ENCODE results near the gene CCIN. TPM values are rescaled to one million over a fixed set of nuclear protein-coding genes. Genes with fewer than 3 reads are reported as not detected.

Gene CCIN
- not detected in 5 replicates for total RNA-seq (2022; extraction: Qiagen RNA extraction; ENCODE audit: low read depth)

GRCh38 chr9:36169166-36169565 lies at the start of gene CCIN:
Gene CCIN, plus strand, starts transcription at chr9:36169388. Its CDS starts 115 bp downstream, at chr9:36169503.

DNA sequence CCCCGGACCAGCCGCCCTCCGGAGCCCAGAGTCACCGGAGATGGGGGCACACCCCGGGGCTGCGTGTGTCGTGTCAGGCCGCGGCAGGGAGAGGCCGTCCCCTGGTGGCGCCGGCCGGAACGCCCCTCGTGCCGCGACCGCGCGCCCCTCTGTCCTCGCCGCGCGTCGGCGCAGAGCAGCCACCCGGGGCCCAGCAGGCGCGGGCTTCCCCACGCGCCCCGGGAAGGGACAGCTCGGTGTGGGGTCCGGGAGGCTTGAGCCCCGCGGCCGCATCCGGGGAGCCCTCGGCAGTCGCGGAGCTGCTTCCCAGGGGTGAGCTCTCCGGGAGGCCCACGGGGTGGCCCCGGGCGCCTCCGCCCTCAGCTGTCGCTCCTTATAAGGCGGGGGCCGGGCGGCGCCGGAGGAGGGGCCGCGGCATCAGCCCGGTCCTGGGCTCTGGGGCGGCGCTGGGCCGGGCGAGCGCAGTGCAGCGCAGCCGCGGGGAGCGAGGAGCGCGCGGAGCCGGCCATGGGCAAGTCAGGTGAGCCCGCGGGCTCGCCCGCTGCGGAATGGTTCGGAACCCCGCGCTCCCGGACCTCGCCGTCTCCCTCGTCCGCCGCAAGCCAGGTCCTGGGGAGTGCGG lies 32.8 kb upstream of the CCIN start, which contains the start of gene GLIPR2:
TSS of gene GLIPR2 (plus strand) at position 462 of the 622 bp plus-strand sequence. CDS start at position 508, 46 bp downstream.

DNA sequence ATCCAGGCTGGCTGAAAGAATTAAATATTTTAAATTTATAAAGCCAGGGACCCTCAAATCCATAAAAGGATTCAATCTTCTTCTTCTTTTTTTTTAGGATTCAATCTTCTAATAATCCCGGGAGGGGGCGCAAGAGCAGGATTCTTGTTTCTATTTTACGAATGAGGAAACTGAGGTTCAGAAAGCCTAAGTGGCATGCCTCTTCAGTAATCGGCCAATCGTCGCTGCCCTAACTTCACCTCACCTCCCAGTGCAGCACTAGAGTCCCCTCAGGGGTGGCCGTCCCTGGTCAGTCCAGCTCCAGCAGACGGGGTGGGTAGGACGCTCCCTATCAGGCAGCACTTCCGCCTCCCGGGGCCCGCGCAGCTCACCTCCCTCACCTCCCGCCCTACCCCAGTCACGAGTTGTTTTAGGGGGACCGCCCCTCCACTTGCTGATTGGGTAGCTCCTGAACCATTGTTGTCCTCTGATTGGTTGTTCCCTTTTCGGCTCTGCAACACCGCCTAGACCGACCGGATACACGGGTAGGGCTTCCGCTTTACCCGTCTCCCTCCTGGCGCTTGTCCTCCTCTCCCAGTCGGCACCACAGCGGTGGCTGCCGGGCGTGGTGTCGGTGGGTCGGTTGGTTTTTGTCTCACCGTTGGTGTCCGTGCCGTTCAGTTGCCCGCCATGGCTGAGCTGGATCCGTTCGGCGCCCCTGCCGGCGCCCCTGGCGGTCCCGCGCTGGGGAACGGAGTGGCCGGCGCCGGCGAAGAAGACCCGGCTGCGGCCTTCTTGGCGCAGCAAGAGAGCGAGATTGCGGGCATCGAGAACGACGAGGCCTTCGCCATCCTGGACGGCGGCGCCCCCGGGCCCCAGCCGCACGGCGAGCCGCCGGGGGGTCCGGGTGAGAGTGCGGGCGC lies 21.5 kb downstream of the CCIN start, which contains the start of gene CLTA:
TSS of gene CLTA (plus strand) at position 534 of the 902 bp plus-strand sequence. CDS start at position 670, 136 bp downstream.

Other genes starting within 250 kb of the CCIN start
- not detected in 5 replicates for gene OR2S2, start 211.2 kb upstream of the CCIN start, total RNA-seq (2022; extraction: Qiagen RNA extraction; ENCODE audit: low read depth)
- gene RECK, start 132.5 kb upstream of the CCIN start, total RNA-seq (2022; extraction: Qiagen RNA extraction; ENCODE audit: low read depth), result 3.9 to 6.1 TPM (median 6.0 TPM) in 5 replicates
- 7.7 to 10.4 TPM (median 8.7 TPM) in 5 replicates for gene GLIPR2, start 32.7 kb upstream of the CCIN start, total RNA-seq (2022; extraction: Qiagen RNA extraction; ENCODE audit: low read depth)
- gene CLTA, start 21.5 kb downstream of the CCIN start, total RNA-seq (2022; extraction: Qiagen RNA extraction; ENCODE audit: low read depth), result 311 to 420 TPM (median 398 TPM) in 5 replicates
- 10.3 to 15.1 TPM (median 14.5 TPM) in 5 replicates for gene GNE, start 89.1 kb downstream of the CCIN start, total RNA-seq (2022; extraction: Qiagen RNA extraction; ENCODE audit: low read depth)
- 6.5 to 9.0 TPM (median 8.9 TPM) in 5 replicates for gene RNF38, start 230.9 kb downstream of the CCIN start, total RNA-seq (2022; extraction: Qiagen RNA extraction; ENCODE audit: low read depth)

Data from A549 treated with RU486 at 1 μM for 4 hours (cell line).